Stimulated activated naive CD8-positive, alpha-beta T cell treated with anti-CD3 and anti-CD28 coated beads, Interleukin-15, Interleukin-2, amounts not matched to agents 100 ng/mL and 50 ng/mL, for 24 hours (primary cell): ENCODE data around the gene PTPRE.

ENCODE experiments used
- H3K27ac Mint-ChIP-seq: one replicate; pipeline ENCODE4 v1.8.0; 2021; ENCODE audit warnings: mild to moderate bottlenecking, mixed read lengths
- H3K27me3 Mint-ChIP-seq: one replicate; pipeline ENCODE4 v1.8.0; 2021; ENCODE audit warnings: mixed read lengths
- H3K36me3 Mint-ChIP-seq: one replicate; pipeline ENCODE4 v1.8.0; 2021; ENCODE audit warnings: low read depth, mixed read lengths
- H3K4me1 Mint-ChIP-seq: one replicate; pipeline ENCODE4 v1.8.0; 2021; ENCODE audit warnings: low read depth, mixed read lengths
- H3K4me3 Mint-ChIP-seq: one replicate; pipeline ENCODE4 v1.8.0; 2021; ENCODE audit warnings: mild to moderate bottlenecking, mixed read lengths
- H3K9me3 Mint-ChIP-seq: one replicate; pipeline ENCODE4 v1.8.0; 2021; ENCODE audit warnings: mixed read lengths

Gene PTPRE

GRCh38 chr10:127963136-127963535, 56.2 kb downstream of the PTPRE start:
- Mint-ChIP-seq H3K4me1 (no peaks in the 10 kb centered on the region), H3K9me3 (no peaks in the 10 kb centered on the region), H3K27me3 (peaks cover 20% of the 10 kb centered on the region), H3K36me3 (no peaks in the 10 kb centered on the region), H3K27ac (no peak overlapping the region), H3K4me3 (no peak overlapping the region)

GRCh38 chr10:127964621-127965020, 57.7 kb downstream of the PTPRE start:
- H3K4me1 Mint-ChIP-seq: no peaks in the 10 kb centered on the region
- H3K4me3 Mint-ChIP-seq: no peak overlapping the region
- H3K9me3 Mint-ChIP-seq: no peaks in the 10 kb centered on the region
- H3K27ac Mint-ChIP-seq: no peak overlapping the region
- peaks cover 8% of the 10 kb centered on the region for H3K27me3 Mint-ChIP-seq
- no peaks in the 10 kb centered on the region for H3K36me3 Mint-ChIP-seq

- H3K36me3 Mint-ChIP-seq: no peaks in the 10 kb centered on the region
- H3K4me3 Mint-ChIP-seq: no peak overlapping the region
- no peaks in the 10 kb centered on the region for H3K4me1 Mint-ChIP-seq
- no peaks in the 10 kb centered on the region for H3K9me3 Mint-ChIP-seq
- no peak overlapping the region for H3K27ac Mint-ChIP-seq
- H3K27me3 Mint-ChIP-seq: no peaks in the 10 kb centered on the region
These were observed 60.0 kb downstream of the PTPRE start for GRCh38 chr10:127966875-127967274.

GRCh38 chr10:127968027-127968441, 61.1 kb downstream of the PTPRE start:
- Mint-ChIP-seq H3K27ac (no peak overlapping the region), H3K4me3 (no peak overlapping the region), H3K27me3 (no peaks in the 10 kb centered on the region), H3K9me3 (no peaks in the 10 kb centered on the region), H3K36me3 (no peaks in the 10 kb centered on the region), H3K4me1 (no peaks in the 10 kb centered on the region)

GRCh38 chr10:127968659-127969058, 61.8 kb downstream of the PTPRE start:
- Mint-ChIP-seq H3K9me3 (no peaks in the 10 kb centered on the region), H3K27ac (no peak overlapping the region), H3K4me1 (no peaks in the 10 kb centered on the region), H3K27me3 (peaks cover 6% of the 10 kb centered on the region), H3K4me3 (no peak overlapping the region), H3K36me3 (no peaks in the 10 kb centered on the region)

- H3K27ac Mint-ChIP-seq: no peak overlapping the region
- H3K27me3 Mint-ChIP-seq: peaks cover 24% of the 10 kb centered on the region
- no peaks in the 10 kb centered on the region for H3K4me1 Mint-ChIP-seq
- H3K9me3 Mint-ChIP-seq: no peaks in the 10 kb centered on the region
- H3K36me3 Mint-ChIP-seq: no peaks in the 10 kb centered on the region
- H3K4me3 Mint-ChIP-seq: no peak overlapping the region
These were observed 64.4 kb downstream of the PTPRE start for GRCh38 chr10:127971101-127971946.

GRCh38 chr10:127971963-127972615, 65.2 kb downstream of the PTPRE start:
- H3K4me3 Mint-ChIP-seq: no peak overlapping the region
- peaks cover 5% of the 10 kb centered on the region for H3K4me1 Mint-ChIP-seq
- H3K27ac Mint-ChIP-seq: no peak overlapping the region
- H3K27me3 Mint-ChIP-seq: peaks cover 29% of the 10 kb centered on the region
- no peaks in the 10 kb centered on the region for H3K9me3 Mint-ChIP-seq
- no peaks in the 10 kb centered on the region for H3K36me3 Mint-ChIP-seq

- H3K4me1 Mint-ChIP-seq: peaks cover 12% of the 10 kb centered on the region
- H3K36me3 Mint-ChIP-seq: no peaks in the 10 kb centered on the region
- H3K27ac Mint-ChIP-seq: no peak overlapping the region
- H3K27me3 Mint-ChIP-seq: peaks cover 34% of the 10 kb centered on the region
- H3K9me3 Mint-ChIP-seq: no peaks in the 10 kb centered on the region
- H3K4me3 Mint-ChIP-seq: no peak overlapping the region
These were observed 66.0 kb downstream of the PTPRE start for GRCh38 chr10:127972751-127973357.

- Mint-ChIP-seq H3K27ac (no peak overlapping the region), H3K4me3 (no peak overlapping the region), H3K4me1 (peaks cover 13% of the 10 kb centered on the region), H3K27me3 (peaks cover 34% of the 10 kb centered on the region), H3K9me3 (no peaks in the 10 kb centered on the region), H3K36me3 (no peaks in the 10 kb centered on the region)
These were observed 66.9 kb downstream of the PTPRE start for GRCh38 chr10:127973791-127974311.

- H3K36me3 Mint-ChIP-seq: peaks cover 3% of the 10 kb centered on the region
- H3K27me3 Mint-ChIP-seq: peaks cover 34% of the 10 kb centered on the region
- H3K4me1 Mint-ChIP-seq: peaks cover 13% of the 10 kb centered on the region
These were observed 68.0 kb downstream of the PTPRE start for GRCh38 chr10:127974911-127975310.

GRCh38 chr10:127976286-127976685, 69.4 kb downstream of the PTPRE start:
- peaks cover 34% of the 10 kb centered on the region for H3K27me3 Mint-ChIP-seq
- peaks cover 4% of the 10 kb centered on the region for H3K36me3 Mint-ChIP-seq
- no peak overlapping the region for H3K27ac Mint-ChIP-seq
- peaks cover 13% of the 10 kb centered on the region for H3K4me1 Mint-ChIP-seq
- no peak overlapping the region for H3K4me3 Mint-ChIP-seq
- H3K9me3 Mint-ChIP-seq: peaks cover 9% of the 10 kb centered on the region

More at GRCh38 chr10:127974911-127975310, 68.0 kb downstream of the PTPRE start:
- Mint-ChIP-seq H3K9me3 (peaks cover 3% of the 10 kb centered on the region), H3K4me3 (no peak overlapping the region), H3K27ac (no peak overlapping the region)

- no peak overlapping the region for H3K27ac Mint-ChIP-seq
- H3K27me3 Mint-ChIP-seq: peaks cover 34% of the 10 kb centered on the region
- no peak overlapping the region for H3K4me3 Mint-ChIP-seq
- H3K4me1 Mint-ChIP-seq: peaks cover 13% of the 10 kb centered on the region
- peaks cover 9% of the 10 kb centered on the region for H3K9me3 Mint-ChIP-seq
- peaks cover 4% of the 10 kb centered on the region for H3K36me3 Mint-ChIP-seq
These were observed 69.9 kb downstream of the PTPRE start for GRCh38 chr10:127976701-127977356.

GRCh38 chr10:127977357-127978009, 70.6 kb downstream of the PTPRE start:
- Mint-ChIP-seq H3K4me3 (no peak overlapping the region), H3K9me3 (peaks cover 9% of the 10 kb centered on the region), H3K36me3 (peaks cover 4% of the 10 kb centered on the region), H3K27me3 (peaks cover 34% of the 10 kb centered on the region), H3K27ac (peak overlapping the region; percentile 36), H3K4me1 (peaks cover 13% of the 10 kb centered on the region)

GRCh38 chr10:127978481-127978880, 71.6 kb downstream of the PTPRE start:
- Mint-ChIP-seq H3K9me3 (peaks cover 9% of the 10 kb centered on the region), H3K36me3 (peaks cover 4% of the 10 kb centered on the region), H3K4me3 (no peak overlapping the region), H3K4me1 (peaks cover 13% of the 10 kb centered on the region), H3K27me3 (peaks cover 33% of the 10 kb centered on the region), H3K27ac (no peak overlapping the region)
